GM19372 (cell line): Measurements from ENCODE around the gene CXCR6.
A peak's percentile ranks its signal among the peaks of the same experiment; 100 is the strongest.

Experiments used
- ATAC-seq: cut with Tn5 transposase; IDR thresholded peaks from one replicate; pipeline ENCODE4 v1.9.1; 2021; ENCODE audit warnings: mild to moderate bottlenecking, low read depth, moderate library complexity; ENCODE audit not compliant: unreplicated experiment

CXCR6 gene

GRCh38 chr3:45943207-45943846, at the start of gene CXCR6:
CXCR6 (plus strand) TSS chr3:45943464; CDS start chr3:45946482, 3,018 bp downstream.
- no peak for ATAC-seq

- no peak for ATAC-seq
These were observed 49.2 kb upstream of the CXCR6 start for GRCh38 chr3:45894015-45894414.

GRCh38 chr3:45895686-45896468, 47.4 kb upstream of the CXCR6 start:
- ATAC-seq: no peak

GRCh38 chr3:45896956-45897355, 46.3 kb upstream of the CXCR6 start:
- no peak for ATAC-seq

- no peak for ATAC-seq
These were observed 38.3 kb upstream of the CXCR6 start for GRCh38 chr3:45904931-45905330.

- no peak for ATAC-seq
These were observed 37.5 kb upstream of the CXCR6 start for GRCh38 chr3:45905755-45906154.

- no peak for ATAC-seq
These were observed 36.4 kb upstream of the CXCR6 start for GRCh38 chr3:45906681-45907407.

GRCh38 chr3:45907769-45908705, 35.2 kb upstream of the CXCR6 start:
- no peak for ATAC-seq

GRCh38 chr3:45908761-45909160, 34.5 kb upstream of the CXCR6 start:
- no peak for ATAC-seq

GRCh38 chr3:45909542-45909941, 33.7 kb upstream of the CXCR6 start:
- no peak for ATAC-seq

- ATAC-seq: no peak
These were observed 32.4 kb upstream of the CXCR6 start for GRCh38 chr3:45910892-45911291.

- ATAC-seq: no peak
These were observed 31.6 kb upstream of the CXCR6 start for GRCh38 chr3:45911511-45912226.

GRCh38 chr3:45912435-45912834, 30.8 kb upstream of the CXCR6 start:
- ATAC-seq: no peak

GRCh38 chr3:45914362-45915058, 28.8 kb upstream of the CXCR6 start:
- no peak for ATAC-seq

GRCh38 chr3:45915059-45915439, 28.2 kb upstream of the CXCR6 start:
- ATAC-seq: no peak

GRCh38 chr3:45915518-45916231, 27.6 kb upstream of the CXCR6 start:
- peak; percentile 90 for ATAC-seq

- ATAC-seq: no peak
These were observed 25.9 kb upstream of the CXCR6 start for GRCh38 chr3:45917146-45917898.
